Activated CD4-positive, alpha-beta T cell treated with anti-CD3 and anti-CD28 coated beads, Interleukin-2, amount 10 ng/mL, durations not matched to agents 24 days and 14 days (primary cell): ENCODE measurements around the gene CEP85. TPM values are rescaled to one million over a fixed set of nuclear protein-coding genes. Genes with fewer than 3 reads are reported as not detected.

ENCODE experiments used
- DNase-seq: peaks from one replicate; pipeline ENCODE4 v3.0.0; 2022
- H3K27ac Mint-ChIP-seq: one replicate; pipeline ENCODE4 v1.8.0; 2022; ENCODE audit warnings: mild to moderate bottlenecking, mixed read lengths
- H3K27me3 Mint-ChIP-seq: one replicate; pipeline ENCODE4 v1.8.0; 2022; ENCODE audit warnings: mixed read lengths
- H3K36me3 Mint-ChIP-seq: one replicate; pipeline ENCODE4 v1.8.0; 2022; ENCODE audit warnings: low read depth, mild to moderate bottlenecking, mixed read lengths
- H3K4me1 Mint-ChIP-seq: one replicate; pipeline ENCODE4 v1.8.0; 2021; ENCODE audit warnings: mixed read lengths
- H3K4me3 Mint-ChIP-seq: one replicate; pipeline ENCODE4 v1.8.0; 2022; ENCODE audit warnings: mild to moderate bottlenecking, moderate library complexity, mixed read lengths
- H3K9me3 Mint-ChIP-seq: one replicate; pipeline ENCODE4 v1.8.0; 2021; ENCODE audit warnings: mixed read lengths
- intact Hi-C: fragments of 100-400 bp; cut with micrococcal nuclease; formaldehyde crosslinking; loops from one replicate; pipeline ENCODE4 v1.15.1; 2023
- total RNA-seq: library from RNA; stranded (reverse); gene quantifications from 2 replicates; pipeline ENCODE4 v1.2.3, GENCODE V29; 2022

The CEP85 gene
- 39.3 and 40.8 TPM in 2 replicates for total RNA-seq

- peaks cover 6% of the 10 kb centered on the region for H3K27me3 Mint-ChIP-seq
- intact Hi-C loops: loop anchor here (1.0 to 5.0 kb wide), 4 partner anchors 65 to 197 kb away; partner anchors contain the start of genes PDIK1L and ZNF593
- peak within 1 kb of the TSS; percentile 91 for H3K27ac Mint-ChIP-seq
- peaks cover 10% of the 10 kb centered on the region for H3K36me3 Mint-ChIP-seq
- peak; percentile 99 for DNase-seq
- H3K4me1 Mint-ChIP-seq: peaks cover 31% of the 10 kb centered on the region
- H3K4me3 Mint-ChIP-seq: peak within 1 kb of the TSS; percentile 96
- no peaks in the 10 kb centered on the region for H3K9me3 Mint-ChIP-seq
Measured at GRCh38 chr1:26233903-26234643, at the start of gene CEP85. TSS of gene CEP85 (plus strand) at chr1:26234200. CDS start at chr1:26239784, 5,584 bp downstream.

- Mint-ChIP-seq H3K4me3 (no peak overlapping the region), H3K27ac (no peak overlapping the region), H3K36me3 (no peaks in the 10 kb centered on the region), H3K27me3 (no peaks in the 10 kb centered on the region), H3K9me3 (no peaks in the 10 kb centered on the region), H3K4me1 (peaks cover 4% of the 10 kb centered on the region)
- intact Hi-C loops: no loop called here
- no peak for DNase-seq
Measured at GRCh38 chr1:26184883-26185282, 49.1 kb upstream of the CEP85 start.

- H3K36me3 Mint-ChIP-seq: no peaks in the 10 kb centered on the region
- H3K27me3 Mint-ChIP-seq: no peaks in the 10 kb centered on the region
- no peak for DNase-seq
- H3K4me3 Mint-ChIP-seq: no peak overlapping the region
- H3K9me3 Mint-ChIP-seq: peaks cover 4% of the 10 kb centered on the region
- no peak overlapping the region for H3K27ac Mint-ChIP-seq
- intact Hi-C loops: no loop called here
- peaks cover 13% of the 10 kb centered on the region for H3K4me1 Mint-ChIP-seq
Measured at GRCh38 chr1:26187882-26188281, 46.1 kb upstream of the CEP85 start.

- Mint-ChIP-seq H3K36me3 (no peaks in the 10 kb centered on the region), H3K27ac (no peak overlapping the region), H3K27me3 (no peaks in the 10 kb centered on the region), H3K9me3 (peaks cover 4% of the 10 kb centered on the region), H3K4me1 (peaks cover 18% of the 10 kb centered on the region), H3K4me3 (no peak overlapping the region)
- intact Hi-C loops: no loop called here
- no peak for DNase-seq
Measured at GRCh38 chr1:26188477-26188876, 45.5 kb upstream of the CEP85 start.

- Mint-ChIP-seq H3K4me1 (peaks cover 24% of the 10 kb centered on the region), H3K4me3 (no peak overlapping the region), H3K27me3 (no peaks in the 10 kb centered on the region), H3K27ac (no peak overlapping the region), H3K9me3 (peaks cover 4% of the 10 kb centered on the region), H3K36me3 (no peaks in the 10 kb centered on the region)
- no peak for DNase-seq
- intact Hi-C loops: no loop called here
Measured at GRCh38 chr1:26189331-26189730, 44.7 kb upstream of the CEP85 start.

- Mint-ChIP-seq H3K9me3 (peaks cover 4% of the 10 kb centered on the region), H3K4me3 (no peak overlapping the region), H3K4me1 (peaks cover 24% of the 10 kb centered on the region), H3K36me3 (no peaks in the 10 kb centered on the region), H3K27ac (no peak overlapping the region), H3K27me3 (no peaks in the 10 kb centered on the region)
- intact Hi-C loops: no loop called here
- no peak for DNase-seq
Measured at GRCh38 chr1:26189751-26190275, 44.2 kb upstream of the CEP85 start.

- Mint-ChIP-seq H3K9me3 (peaks cover 4% of the 10 kb centered on the region), H3K36me3 (no peaks in the 10 kb centered on the region), H3K27me3 (peaks cover 2% of the 10 kb centered on the region), H3K27ac (no peak within 1 kb of the TSS), H3K4me3 (peak within 1 kb of the TSS; percentile 47), H3K4me1 (peaks cover 24% of the 10 kb centered on the region)
- DNase-seq: peak; percentile 57
- intact Hi-C loops: no loop called here
Measured at GRCh38 chr1:26190373-26190987, 43.5 kb upstream of the CEP85 start, which contains the start of gene CATSPER4. TSS of gene CATSPER4 (plus strand) at chr1:26190602. CDS start at chr1:26190628, 26 bp downstream.

- Mint-ChIP-seq H3K27ac (peak overlapping the region; percentile 71), H3K4me3 (peak overlapping the region; percentile 47), H3K27me3 (peaks cover 4% of the 10 kb centered on the region), H3K36me3 (no peaks in the 10 kb centered on the region), H3K4me1 (peaks cover 24% of the 10 kb centered on the region), H3K9me3 (peaks cover 4% of the 10 kb centered on the region)
- peak; percentile 82 for DNase-seq
- intact Hi-C loops: no loop called here
Measured at GRCh38 chr1:26191739-26192138, 42.3 kb upstream of the CEP85 start.

GRCh38 chr1:26195805-26196204 lies 38.2 kb upstream of the CEP85 start:
- Mint-ChIP-seq H3K36me3 (no peaks in the 10 kb centered on the region), H3K4me3 (no peak overlapping the region), H3K27me3 (peaks cover 6% of the 10 kb centered on the region), H3K9me3 (peaks cover 4% of the 10 kb centered on the region), H3K4me1 (peaks cover 29% of the 10 kb centered on the region), H3K27ac (no peak overlapping the region)
- intact Hi-C loops: no loop called here
- DNase-seq: no peak

GRCh38 chr1:26197301-26197700 lies 36.7 kb upstream of the CEP85 start:
- H3K27me3 Mint-ChIP-seq: peaks cover 6% of the 10 kb centered on the region
- no peaks in the 10 kb centered on the region for H3K9me3 Mint-ChIP-seq
- H3K4me1 Mint-ChIP-seq: peaks cover 33% of the 10 kb centered on the region
- no peak overlapping the region for H3K4me3 Mint-ChIP-seq
- no peak for DNase-seq
- intact Hi-C loops: no loop called here
- H3K27ac Mint-ChIP-seq: no peak overlapping the region
- H3K36me3 Mint-ChIP-seq: no peaks in the 10 kb centered on the region

GRCh38 chr1:26197813-26198212 lies 36.2 kb upstream of the CEP85 start:
- no peak for DNase-seq
- Mint-ChIP-seq H3K4me1 (peaks cover 35% of the 10 kb centered on the region), H3K4me3 (no peak overlapping the region), H3K36me3 (no peaks in the 10 kb centered on the region), H3K27ac (no peak overlapping the region), H3K27me3 (peaks cover 6% of the 10 kb centered on the region), H3K9me3 (no peaks in the 10 kb centered on the region)
- intact Hi-C loops: no loop called here

GRCh38 chr1:26200413-26200812 lies 33.6 kb upstream of the CEP85 start:
- Mint-ChIP-seq H3K9me3 (no peaks in the 10 kb centered on the region), H3K4me3 (no peak overlapping the region), H3K27me3 (peaks cover 3% of the 10 kb centered on the region), H3K36me3 (no peaks in the 10 kb centered on the region), H3K27ac (no peak overlapping the region), H3K4me1 (peaks cover 30% of the 10 kb centered on the region)
- DNase-seq: no peak
- intact Hi-C loops: no loop called here

- Mint-ChIP-seq H3K36me3 (no peaks in the 10 kb centered on the region), H3K9me3 (no peaks in the 10 kb centered on the region), H3K4me3 (no peak overlapping the region), H3K27me3 (no peaks in the 10 kb centered on the region), H3K27ac (no peak overlapping the region), H3K4me1 (peaks cover 30% of the 10 kb centered on the region)
- intact Hi-C loops: no loop called here
- no peak for DNase-seq
Measured at GRCh38 chr1:26203642-26204318, 30.2 kb upstream of the CEP85 start.
